ENCODE results near the gene BBS9. TPM values are rescaled to one million over a fixed set of nuclear protein-coding genes. Genes with fewer than 3 reads are reported as not detected.
"Not testable (repeated sequence)": the region's sequence is repeated elsewhere in the genome, so short reads cannot be mapped to it uniquely, and the experiment has no call there.

Gene BBS9
- total RNA-seq, 1 donor from 2014 or later = 28.4 TPM

GRCh38 chr7:33217595-33217994, 88.2 kb downstream of the BBS9 start:
- ATAC-seq (no peak), DNase-seq (no peak)
- H3K4me1 ChIP-seq = no peaks in the 10 kb centered on the region
- H3K4me3 ChIP-seq = no peak overlapping the region
- TF ChIP-seq CTCF (IDR thresholded peaks at IDR 0.05) = no peak
- no peaks in the 10 kb centered on the region for H3K27me3 ChIP-seq (ENCODE audit: low read depth)
- no peaks in the 10 kb centered on the region for H3K9me3 ChIP-seq
- H3K36me3 ChIP-seq = no peaks in the 10 kb centered on the region
- intact Hi-C loops (cut with DNase I) = no loop called here
- H3K27ac ChIP-seq = no peak overlapping the region

- H3K4me3 ChIP-seq; H3K9me3 ChIP-seq; intact Hi-C loops (cut with DNase I); DNase-seq; H3K27me3 ChIP-seq (ENCODE audit: low read depth); H3K27ac ChIP-seq; H3K4me1 ChIP-seq; H3K36me3 ChIP-seq; ATAC-seq: not testable (repeated sequence)
These were observed 89.6 kb downstream of the BBS9 start for GRCh38 chr7:33218841-33219535.

- Histone ChIP-seq H3K27me3 (ENCODE audit: low read depth) (no peaks in the 10 kb centered on the region), H3K36me3 (no peaks in the 10 kb centered on the region), H3K4me3 (no peak overlapping the region), H3K27ac (no peak overlapping the region), H3K4me1 (no peaks in the 10 kb centered on the region), H3K9me3 (no peaks in the 10 kb centered on the region)
- DNase-seq (no peak), ATAC-seq (no peak)
- intact Hi-C loops (cut with DNase I) = no loop called here
- no peak for TF ChIP-seq CTCF (IDR thresholded peaks at IDR 0.05)
These were observed 90.9 kb downstream of the BBS9 start for GRCh38 chr7:33220231-33220630.

GRCh38 chr7:33221390-33221789, 92.0 kb downstream of the BBS9 start:
- H3K4me1 ChIP-seq = no peaks in the 10 kb centered on the region
- ATAC-seq (no peak), DNase-seq (no peak)
- H3K4me3 ChIP-seq = no peak overlapping the region
- no peaks in the 10 kb centered on the region for H3K9me3 ChIP-seq
- H3K27me3 ChIP-seq (ENCODE audit: low read depth) = no peaks in the 10 kb centered on the region
- H3K36me3 ChIP-seq = no peaks in the 10 kb centered on the region
- no peak for TF ChIP-seq CTCF (IDR thresholded peaks at IDR 0.05)
- intact Hi-C loops (cut with DNase I) = no loop called here
- no peak overlapping the region for H3K27ac ChIP-seq

- Histone ChIP-seq H3K4me1 (no peaks in the 10 kb centered on the region), H3K4me3 (no peak overlapping the region), H3K9me3 (no peaks in the 10 kb centered on the region), H3K27ac (no peak overlapping the region), H3K27me3 (ENCODE audit: low read depth) (no peaks in the 10 kb centered on the region), H3K36me3 (no peaks in the 10 kb centered on the region)
- intact Hi-C loops (cut with DNase I) = no loop called here
- ATAC-seq (no peak), DNase-seq (no peak)
- TF ChIP-seq CTCF (IDR thresholded peaks at IDR 0.05) = no peak
These were observed 103.3 kb downstream of the BBS9 start for GRCh38 chr7:33232632-33233145.

- Histone ChIP-seq H3K36me3 (no peaks in the 10 kb centered on the region), H3K27ac (no peak overlapping the region), H3K4me3 (no peak overlapping the region), H3K4me1 (no peaks in the 10 kb centered on the region), H3K9me3 (no peaks in the 10 kb centered on the region), H3K27me3 (ENCODE audit: low read depth) (no peaks in the 10 kb centered on the region)
- no peak for DNase-seq
- intact Hi-C loops (cut with DNase I) = no loop called here
- no peak for TF ChIP-seq CTCF (IDR thresholded peaks at IDR 0.05)
- no peak for ATAC-seq
These were observed 104.3 kb downstream of the BBS9 start for GRCh38 chr7:33233659-33234058.
